Ramos (cell line): ENCODE results near the gene GABRG1.

ENCODE experiments used
- in situ Hi-C: fragments of 300-500 bp; cut with MboI; formaldehyde crosslinking; loops from one replicate; pipeline ENCODE4 v1.14.3; 2022; ENCODE audit warnings: low sequenced_read_pairs; ENCODE audit not compliant: unreplicated experiment

GABRG1 gene

DNA sequence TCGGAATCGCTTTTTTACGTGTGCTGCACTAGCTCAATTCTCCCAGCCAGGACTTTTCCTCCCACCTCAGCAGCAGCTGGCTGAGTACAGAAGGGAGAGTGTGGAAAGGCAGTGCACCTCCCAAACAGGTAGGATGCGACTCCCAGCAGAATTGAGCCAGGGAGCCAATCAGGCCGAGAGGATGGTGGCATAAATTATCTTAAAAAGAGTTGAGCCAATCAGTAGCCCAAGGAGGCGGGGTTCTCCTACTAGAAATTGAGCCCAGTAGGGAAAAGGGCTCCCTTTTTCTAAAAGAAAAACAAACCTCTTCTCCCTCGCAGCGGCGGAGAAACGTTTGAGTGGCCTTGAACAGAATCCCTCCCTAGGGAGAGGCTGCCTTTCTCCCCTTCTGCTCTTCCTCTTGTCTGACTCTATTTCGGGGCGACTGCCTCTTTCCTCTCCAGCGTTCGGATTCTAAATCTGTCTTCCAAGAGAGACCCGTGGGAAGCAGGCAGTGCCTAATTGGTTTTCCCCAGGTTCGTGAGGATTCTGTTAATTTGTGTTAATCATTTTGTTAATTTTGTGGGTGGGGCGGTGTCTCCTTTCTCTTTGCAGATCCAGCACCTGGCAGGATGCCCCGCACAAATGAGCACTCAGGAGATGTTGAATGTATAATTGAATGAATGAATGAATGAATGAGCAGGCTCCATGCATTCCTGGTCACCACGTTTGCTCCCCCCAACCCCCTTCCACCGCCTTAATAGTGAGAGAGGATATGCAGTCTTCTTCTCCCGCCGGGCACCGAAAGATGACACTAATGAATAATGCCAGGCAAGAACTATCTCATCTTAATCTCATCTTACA lies at the start of gene GABRG1:
Gene GABRG1, minus strand, starts transcription at position 142 of the 843 bp plus-strand sequence. Its CDS starts 141 bp downstream, at position 1.
- in situ Hi-C loops = no loop called here

GRCh38 chr4:46146993-46147392 lies 23.1 kb upstream of the GABRG1 start:
- in situ Hi-C loops = no loop called here

GRCh38 chr4:46131498-46132057 lies 7.7 kb upstream of the GABRG1 start:
- in situ Hi-C loops = no loop called here

DNA sequence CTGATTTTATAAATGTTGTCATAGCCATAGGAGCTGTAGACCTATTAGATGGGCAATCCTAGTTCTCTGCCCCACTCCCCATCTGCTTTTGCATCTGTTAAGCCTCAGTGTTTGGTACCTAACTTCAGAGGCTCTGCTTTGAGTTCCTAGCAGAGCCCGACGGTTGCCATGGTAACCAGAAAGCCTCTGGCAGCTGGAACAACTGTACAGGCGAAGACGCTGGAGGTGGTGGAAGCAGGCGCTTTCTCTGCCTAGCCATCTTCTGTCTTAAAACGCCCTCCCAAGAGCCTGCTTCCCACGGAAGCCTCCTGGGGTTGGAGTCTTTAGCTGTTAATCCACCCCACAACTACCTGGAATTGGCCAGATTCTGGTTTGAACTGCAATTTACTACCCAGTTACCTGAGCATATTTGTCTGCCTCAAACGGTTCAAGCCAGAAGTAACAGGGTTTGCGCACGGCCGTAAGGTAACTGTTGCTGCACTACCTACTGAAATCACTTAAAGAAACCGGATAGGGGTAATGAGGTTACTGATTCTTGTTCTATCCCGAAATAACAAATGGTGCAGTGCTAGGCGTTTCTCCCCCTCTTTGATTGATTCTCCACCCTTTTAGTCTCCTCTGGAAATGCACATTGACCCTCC lies 1.0 kb upstream of the GABRG1 start:
- in situ Hi-C loops = no loop called here

- in situ Hi-C loops = no loop called here
These were observed 42.2 kb downstream of the GABRG1 start for GRCh38 chr4:46081674-46082073.

DNA sequence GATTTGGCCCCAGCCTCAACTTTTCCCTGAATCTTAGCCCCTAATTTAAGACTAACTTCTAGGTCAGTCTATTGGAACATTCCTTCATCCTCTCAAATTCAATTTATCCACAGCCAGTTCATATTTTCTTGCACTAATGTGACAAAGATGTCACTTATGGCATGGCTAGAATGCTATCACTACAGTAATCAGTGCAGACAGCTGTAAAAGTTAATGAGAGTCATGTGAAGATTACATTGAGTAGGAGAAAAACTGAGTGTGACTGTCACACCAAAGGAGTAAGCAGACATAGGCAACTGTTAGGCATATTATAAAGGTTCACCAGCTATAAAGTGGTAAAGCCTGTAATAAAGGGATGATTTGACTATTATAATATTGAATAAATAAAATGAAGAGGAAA lies 42.6 kb downstream of the GABRG1 start:
- in situ Hi-C loops = no loop called here

- in situ Hi-C loops = no loop called here
These were observed 50.1 kb downstream of the GABRG1 start for GRCh38 chr4:46073778-46074177.

DNA sequence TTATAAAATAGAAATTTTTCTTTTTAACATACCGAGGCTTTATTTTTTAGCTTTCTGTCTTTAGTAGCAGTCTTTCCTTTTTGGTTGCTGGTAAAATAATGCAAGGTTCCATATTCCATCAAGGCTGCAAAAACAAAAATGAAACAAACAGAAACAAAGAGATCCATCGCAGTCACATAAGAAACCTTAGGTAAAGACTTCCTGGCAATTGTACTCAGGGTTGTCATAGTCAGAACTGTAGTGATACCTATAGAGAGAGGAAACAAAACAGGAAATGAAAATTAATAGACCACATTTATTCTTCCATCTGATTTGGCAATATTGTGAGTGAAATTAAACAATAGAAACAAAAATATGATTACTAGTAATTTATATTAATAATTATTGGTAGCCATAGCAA lies 72.5 kb downstream of the GABRG1 start:
- in situ Hi-C loops = no loop called here

DNA sequence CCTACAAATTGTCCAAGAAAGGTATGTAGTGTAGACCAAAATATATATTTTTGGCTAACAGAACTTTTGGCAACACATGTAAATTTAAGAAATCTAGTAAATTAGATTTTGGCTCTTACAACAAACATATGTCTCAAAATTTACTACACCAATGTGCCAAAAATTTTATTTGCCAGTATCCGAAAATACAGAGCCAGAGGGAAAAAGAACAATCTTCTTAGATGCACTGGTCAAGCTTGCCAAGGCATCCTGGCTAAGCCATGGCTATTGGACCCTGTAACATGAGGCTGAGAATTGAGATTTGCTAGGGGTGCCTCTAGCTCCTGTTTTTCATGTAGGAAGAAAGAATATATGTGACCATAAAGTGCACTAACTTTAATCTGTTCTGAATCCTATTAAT lies 91.8 kb downstream of the GABRG1 start:
- in situ Hi-C loops = no loop called here

GRCh38 chr4:46016306-46016705 lies 107.5 kb downstream of the GABRG1 start:
- in situ Hi-C loops = no loop called here

DNA sequence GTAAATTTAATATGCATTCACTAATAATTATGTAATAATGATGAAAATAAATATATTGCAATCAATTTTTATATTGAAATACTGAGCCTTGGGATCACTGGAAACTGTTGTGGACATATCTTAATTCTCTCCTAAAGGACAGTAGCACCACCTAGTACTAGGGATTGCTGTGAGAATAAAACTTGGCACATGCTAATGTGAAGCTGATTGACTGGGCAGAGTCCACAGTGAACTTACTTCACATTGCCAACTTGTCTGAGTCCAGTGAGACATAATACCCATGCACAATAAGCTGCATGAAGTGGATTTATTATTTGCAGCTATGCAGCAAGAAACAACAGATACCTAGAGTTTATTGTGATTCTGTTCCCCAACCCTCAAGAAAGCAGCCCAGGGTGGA lies 131.1 kb downstream of the GABRG1 start:
- in situ Hi-C loops = no loop called here

DNA sequence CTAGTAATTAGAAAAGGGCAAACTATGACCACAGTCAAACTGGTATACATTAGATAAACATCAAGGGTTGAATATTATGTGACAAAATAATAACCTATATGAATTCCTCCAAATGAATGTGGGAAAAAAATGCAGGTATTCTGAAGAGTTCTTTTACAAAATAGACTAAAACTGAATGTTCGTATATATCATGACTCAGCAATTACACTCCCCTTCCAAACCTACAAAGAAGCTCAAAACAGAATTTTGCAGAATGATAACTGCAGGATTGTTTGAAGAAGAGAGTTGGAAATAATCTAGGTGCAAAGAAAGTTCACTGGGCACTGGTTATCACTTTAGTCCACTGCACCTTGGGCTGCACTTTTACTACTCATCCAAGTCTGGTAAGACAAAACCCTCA lies 134.1 kb downstream of the GABRG1 start:
- in situ Hi-C loops = no loop called here

- in situ Hi-C loops = no loop called here
These were observed 136.0 kb downstream of the GABRG1 start for GRCh38 chr4:45987858-45988257.
